Measurements from ENCODE around the gene RAD54L. TPM values are rescaled to one million over a fixed set of nuclear protein-coding genes. Genes with fewer than 3 reads are reported as not detected.
"Not testable (repeated sequence)": the region's sequence is repeated elsewhere in the genome, so short reads cannot be mapped to it uniquely, and the experiment has no call there.

The RAD54L gene
- total RNA-seq, 2 donors from 2014 or later, result 38.6 to 58.3 TPM

DNA sequence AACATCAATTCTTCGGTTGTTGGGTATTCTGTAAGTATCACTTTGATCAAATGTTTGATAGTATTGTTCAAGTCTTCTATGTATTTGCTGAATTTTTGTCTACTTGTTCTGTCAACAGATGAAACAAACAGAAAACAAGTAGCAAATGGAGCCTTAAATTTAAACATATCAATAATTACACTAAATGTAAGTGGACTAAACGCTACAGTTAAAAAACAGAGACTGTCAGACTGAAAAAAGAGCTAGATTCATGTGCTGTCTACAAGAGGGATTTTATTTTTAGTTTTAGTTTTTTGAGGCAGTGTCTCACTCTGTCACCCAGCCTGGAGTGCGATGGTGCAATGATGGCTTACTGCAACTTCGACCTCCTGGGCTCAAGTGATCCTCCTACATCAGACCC lies 10.7 kb upstream of the RAD54L start:
- Histone ChIP-seq H3K4me3 (ENCODE audit: low read length) (no peak overlapping the region), H3K4me1 (ENCODE audit: control insufficient read depth, insufficient read depth, low read length) (no peaks in the 10 kb centered on the region), H3K36me3 (ENCODE audit: control insufficient read depth, insufficient read depth, low read length) (no peaks in the 10 kb centered on the region), H3K9me3 (ENCODE audit: control insufficient read depth, low read length) (peaks cover 18% of the 10 kb centered on the region), H3K9ac (ENCODE audit: extremely low read depth, low read length, poor library complexity, severe bottlenecking) (no peak overlapping the region), H3K27ac (ENCODE audit: low read depth, low read length) (no peak overlapping the region), H3K27me3 (ENCODE audit: control insufficient read depth, insufficient read depth, low read length, poor library complexity, severe bottlenecking) (no peaks in the 10 kb centered on the region)
- Mint-ChIP-seq H3K27me3 (ENCODE audit: insufficient read depth) (no peaks in the 10 kb centered on the region), H3K9me3 (peaks cover 34% of the 10 kb centered on the region), H3K4me1 (no peaks in the 10 kb centered on the region), H3K27ac (no peak overlapping the region), H3K4me3 (no peak overlapping the region), H3K36me3 (ENCODE audit: low read depth) (peaks cover 4% of the 10 kb centered on the region)
- 90 to 92% methylated on average over 3 to 4 of the region's 4 CpGs for WGBS, 2 experiments (ENCODE audit: insufficient coverage in 1 of 2, insufficient read length in 1 of 2)
- TF ChIP-seq, protein P1, sequence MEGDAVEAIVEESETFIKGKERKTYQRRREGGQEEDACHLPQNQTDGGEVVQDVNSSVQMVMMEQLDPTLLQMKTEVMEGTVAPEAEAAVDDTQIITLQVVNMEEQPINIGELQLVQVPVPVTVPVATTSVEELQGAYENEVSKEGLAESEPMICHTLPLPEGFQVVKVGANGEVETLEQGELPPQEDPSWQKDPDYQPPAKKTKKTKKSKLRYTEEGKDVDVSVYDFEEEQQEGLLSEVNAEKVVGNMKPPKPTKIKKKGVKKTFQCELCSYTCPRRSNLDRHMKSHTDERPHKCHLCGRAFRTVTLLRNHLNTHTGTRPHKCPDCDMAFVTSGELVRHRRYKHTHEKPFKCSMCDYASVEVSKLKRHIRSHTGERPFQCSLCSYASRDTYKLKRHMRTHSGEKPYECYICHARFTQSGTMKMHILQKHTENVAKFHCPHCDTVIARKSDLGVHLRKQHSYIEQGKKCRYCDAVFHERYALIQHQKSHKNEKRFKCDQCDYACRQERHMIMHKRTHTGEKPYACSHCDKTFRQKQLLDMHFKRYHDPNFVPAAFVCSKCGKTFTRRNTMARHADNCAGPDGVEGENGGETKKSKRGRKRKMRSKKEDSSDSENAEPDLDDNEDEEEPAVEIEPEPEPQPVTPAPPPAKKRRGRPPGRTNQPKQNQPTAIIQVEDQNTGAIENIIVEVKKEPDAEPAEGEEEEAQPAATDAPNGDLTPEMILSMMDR (conservative IDR thresholded peaks at IDR 0.05), result no peak
- DNase-seq, result no peak

DNA sequence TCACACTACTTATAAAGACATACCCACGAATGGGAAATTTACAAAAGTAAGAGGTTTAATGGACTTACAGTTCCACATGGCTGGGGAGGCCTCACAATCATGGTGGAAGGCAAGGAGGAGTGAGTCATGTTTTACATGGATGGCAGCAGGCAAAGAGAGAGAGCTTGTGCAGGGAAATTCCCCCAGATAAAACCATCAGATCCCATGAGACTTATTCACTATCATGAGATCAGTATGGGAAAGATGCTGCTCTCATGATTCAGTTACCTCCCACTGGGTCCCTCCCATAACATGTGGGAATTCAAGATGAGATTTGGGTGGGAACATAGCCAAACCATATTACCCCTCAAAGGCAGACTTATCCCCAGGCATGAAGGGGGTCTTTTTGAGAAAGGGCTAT lies 8.7 kb upstream of the RAD54L start:
- 44% methylated on average over 1 of the region's 1 CpG; no CpG with 5 or more reads in 1 of the 2 experiments for WGBS, 2 experiments (ENCODE audit: insufficient coverage in 1 of 2, insufficient read length in 1 of 2)
- not testable (repeated sequence) for H3K4me3 ChIP-seq (ENCODE audit: low read length); H3K4me1 ChIP-seq (ENCODE audit: control insufficient read depth, insufficient read depth, low read length); H3K9ac ChIP-seq (ENCODE audit: extremely low read depth, low read length, poor library complexity, severe bottlenecking); H3K27ac Mint-ChIP-seq; H3K27ac ChIP-seq (ENCODE audit: low read depth, low read length); H3K4me3 Mint-ChIP-seq; H3K27me3 ChIP-seq (ENCODE audit: control insufficient read depth, insufficient read depth, low read length, poor library complexity, severe bottlenecking); H3K36me3 ChIP-seq (ENCODE audit: control insufficient read depth, insufficient read depth, low read length); H3K4me1 Mint-ChIP-seq; DNase-seq; H3K27me3 Mint-ChIP-seq (ENCODE audit: insufficient read depth); H3K36me3 Mint-ChIP-seq (ENCODE audit: low read depth)
- H3K9me3 ChIP-seq (ENCODE audit: control insufficient read depth, low read length), result peaks cover 18% of the 10 kb centered on the region
- peaks cover 39% of the 10 kb centered on the region for H3K9me3 Mint-ChIP-seq

DNA sequence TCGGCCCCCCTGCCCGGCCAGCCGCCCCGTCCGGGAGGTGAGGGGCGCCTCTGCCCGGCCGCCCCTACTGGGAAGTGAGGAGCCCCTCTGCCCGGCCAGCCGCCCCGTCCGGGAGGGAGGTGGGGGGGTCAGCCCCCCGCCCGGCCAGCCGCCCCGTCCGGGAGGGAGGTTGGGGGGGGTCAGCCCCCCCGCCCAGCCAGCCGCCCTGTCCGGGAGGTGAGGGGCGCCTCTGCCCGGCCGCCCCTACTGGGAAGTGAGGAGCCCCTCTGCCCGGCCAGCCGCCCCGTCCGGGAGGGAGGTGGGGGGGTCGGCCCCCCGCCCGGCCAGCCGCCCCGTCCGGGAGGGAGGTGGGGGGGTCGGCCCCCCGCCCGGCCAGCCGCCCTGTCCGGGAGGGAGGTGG lies 5.8 kb upstream of the RAD54L start:
- peaks cover 14% of the 10 kb centered on the region for H3K9me3 ChIP-seq (ENCODE audit: control insufficient read depth, low read length)
- H3K9me3 Mint-ChIP-seq, result peaks cover 33% of the 10 kb centered on the region
- not testable (repeated sequence) for H3K27ac ChIP-seq (ENCODE audit: low read depth, low read length); H3K4me3 ChIP-seq (ENCODE audit: low read length); H3K27me3 ChIP-seq (ENCODE audit: control insufficient read depth, insufficient read depth, low read length, poor library complexity, severe bottlenecking); H3K27ac Mint-ChIP-seq; H3K36me3 Mint-ChIP-seq (ENCODE audit: low read depth); H3K4me1 ChIP-seq (ENCODE audit: control insufficient read depth, insufficient read depth, low read length); H3K9ac ChIP-seq (ENCODE audit: extremely low read depth, low read length, poor library complexity, severe bottlenecking); DNase-seq; H3K27me3 Mint-ChIP-seq (ENCODE audit: insufficient read depth); H3K4me1 Mint-ChIP-seq; H3K36me3 ChIP-seq (ENCODE audit: control insufficient read depth, insufficient read depth, low read length); H3K4me3 Mint-ChIP-seq
- 84% methylated on average over 9 of the region's 38 CpGs; no CpG with 5 or more reads in 1 of the 2 experiments for WGBS, 2 experiments (ENCODE audit: insufficient coverage in 1 of 2, insufficient read length in 1 of 2)

DNA sequence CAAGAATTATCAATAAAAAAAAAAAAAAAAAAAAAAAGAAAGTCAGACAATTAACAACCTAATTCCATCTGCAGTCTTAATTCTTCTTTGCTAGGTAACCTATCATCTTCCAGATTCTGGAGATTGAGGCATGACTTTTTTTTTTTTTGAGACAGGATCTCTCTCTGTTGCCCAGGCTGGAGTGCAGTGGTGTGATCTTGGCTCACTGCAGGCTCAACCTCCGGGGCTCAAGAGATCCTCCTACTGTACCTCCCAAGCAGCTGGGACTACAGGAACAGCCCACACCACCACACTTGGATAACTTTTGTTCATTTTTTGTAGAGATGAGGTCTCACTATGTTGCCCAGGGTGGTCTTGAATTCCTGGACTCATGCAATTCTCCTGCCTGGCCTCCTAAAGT lies 4.6 kb upstream of the RAD54L start:
- TF ChIP-seq, protein P1 (conservative IDR thresholded peaks at IDR 0.05), result no peak
- no peak overlapping the region for H3K9ac ChIP-seq (ENCODE audit: extremely low read depth, low read length, poor library complexity, severe bottlenecking)
- H3K27ac ChIP-seq (ENCODE audit: low read depth, low read length), result no peak overlapping the region
- peaks cover 2% of the 10 kb centered on the region for H3K27me3 Mint-ChIP-seq (ENCODE audit: insufficient read depth)
- H3K9me3 ChIP-seq (ENCODE audit: control insufficient read depth, low read length), result peaks cover 5% of the 10 kb centered on the region
- H3K4me1 Mint-ChIP-seq, result peaks cover 6% of the 10 kb centered on the region
- H3K4me1 ChIP-seq (ENCODE audit: control insufficient read depth, insufficient read depth, low read length), result no peaks in the 10 kb centered on the region
- 81 to 100% methylated on average over 1 of the region's 1 CpG for WGBS, 2 experiments (ENCODE audit: insufficient coverage in 1 of 2, insufficient read length in 1 of 2)
- no peak overlapping the region for H3K4me3 Mint-ChIP-seq
- H3K36me3 Mint-ChIP-seq (ENCODE audit: low read depth), result peaks cover 4% of the 10 kb centered on the region
- H3K9me3 Mint-ChIP-seq, result peaks cover 24% of the 10 kb centered on the region
- no peaks in the 10 kb centered on the region for H3K36me3 ChIP-seq (ENCODE audit: control insufficient read depth, insufficient read depth, low read length)
- no peak overlapping the region for H3K27ac Mint-ChIP-seq
- no peak overlapping the region for H3K4me3 ChIP-seq (ENCODE audit: low read length)
- no peaks in the 10 kb centered on the region for H3K27me3 ChIP-seq (ENCODE audit: control insufficient read depth, insufficient read depth, low read length, poor library complexity, severe bottlenecking)
- no peak for DNase-seq

DNA sequence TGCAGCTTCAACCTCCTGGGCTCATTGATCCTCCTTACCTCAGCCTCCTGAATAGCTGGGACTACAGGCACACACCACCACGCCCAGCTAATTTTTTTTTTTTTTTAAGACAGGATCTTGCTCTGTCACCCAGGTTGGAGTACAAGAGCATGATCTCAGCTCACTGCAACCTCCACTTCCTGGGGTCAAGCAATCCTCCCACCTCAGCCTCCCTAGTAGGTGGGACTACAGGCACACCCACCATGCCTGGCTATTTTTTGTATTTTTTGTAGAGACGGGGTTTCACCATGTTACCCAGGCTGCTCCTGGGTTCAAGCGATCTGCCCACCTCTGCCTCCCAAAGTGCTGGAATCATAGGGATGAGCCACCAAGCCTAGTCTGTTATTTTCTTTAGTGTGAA lies 3.7 kb upstream of the RAD54L start:
- DNase-seq; H3K27ac ChIP-seq (ENCODE audit: low read depth, low read length); H3K27me3 ChIP-seq (ENCODE audit: control insufficient read depth, insufficient read depth, low read length, poor library complexity, severe bottlenecking); H3K9ac ChIP-seq (ENCODE audit: extremely low read depth, low read length, poor library complexity, severe bottlenecking); H3K36me3 Mint-ChIP-seq (ENCODE audit: low read depth); H3K27me3 Mint-ChIP-seq (ENCODE audit: insufficient read depth); H3K36me3 ChIP-seq (ENCODE audit: control insufficient read depth, insufficient read depth, low read length); H3K9me3 ChIP-seq (ENCODE audit: control insufficient read depth, low read length); H3K4me3 ChIP-seq (ENCODE audit: low read length); H3K4me3 Mint-ChIP-seq; H3K4me1 ChIP-seq (ENCODE audit: control insufficient read depth, insufficient read depth, low read length); H3K27ac Mint-ChIP-seq: not testable (repeated sequence)
- 94% methylated on average over 2 to 3 of the region's 3 CpGs for WGBS, 2 experiments (ENCODE audit: insufficient coverage in 1 of 2, insufficient read length in 1 of 2)
- Mint-ChIP-seq H3K9me3 (peaks cover 16% of the 10 kb centered on the region), H3K4me1 (peaks cover 12% of the 10 kb centered on the region)
